Fibroblast of lung (primary cell): ENCODE measurements around the gene CINP. TPM values are rescaled to one million over a fixed set of nuclear protein-coding genes. Genes with fewer than 3 reads are reported as not detected.
A peak's percentile ranks its signal among the peaks of the same experiment; 100 is the strongest.

Experiments used
- DNase-seq, 2 donors: peaks; one replicate each; pipeline versions ENCODE4 v3.0.0 to v3.0.0-alpha.2; 2010; ENCODE audit warnings: low read depth in 2 of 2
- H2AFZ ChIP-seq: 2 replicates; pipeline ENCODE4 v1.5.1; 2012; ENCODE audit warnings: low read length, control low read depth, inconsistent platforms
- H3K27ac ChIP-seq: 2 replicates; pipeline ENCODE4 v1.5.1; 2011; ENCODE audit warnings: low read length, control low read depth; ENCODE audit not compliant: insufficient read depth
- H3K27me3 ChIP-seq: 2 replicates; pipeline ENCODE4 v1.5.1; 2011; ENCODE audit warnings: mild to moderate bottlenecking, low read length; ENCODE audit not compliant: control insufficient read depth, insufficient read depth
- H3K36me3 ChIP-seq: 2 replicates; pipeline ENCODE4 v1.5.1; 2011; ENCODE audit warnings: low read length; ENCODE audit not compliant: control insufficient read depth, insufficient read depth
- H3K4me1 ChIP-seq: 2 replicates; pipeline ENCODE4 v1.5.1; 2011; ENCODE audit warnings: low read length; ENCODE audit not compliant: control insufficient read depth, insufficient read depth; ENCODE audit errors: extremely low read depth
- H3K4me2 ChIP-seq: 2 replicates; pipeline ENCODE4 v1.5.1; 2011; ENCODE audit warnings: low read length, control low read depth; ENCODE audit not compliant: insufficient read depth; ENCODE audit errors: extremely low read depth
- H3K4me3 ChIP-seq, 4 experiments: fragments of 200-600 bp in 1 of 4; sonication (generic) in 1 of 4; replicated peaks in 1 of 4; 2 replicates each; pipeline ENCODE4 v1.5.1; 2011 to 2016; ENCODE audit warnings: low read length in 4 of 4, low read depth in 3 of 4, mild to moderate bottlenecking in 3 of 4, control low read depth in 2 of 4, inconsistent platforms in 1 of 4, mixed read lengths in 1 of 4; ENCODE audit not compliant: insufficient read depth in 1 of 4; ENCODE audit errors: control extremely low read depth in 1 of 4
- H3K79me2 ChIP-seq: 2 replicates; pipeline ENCODE4 v1.5.1; 2012; ENCODE audit warnings: mild to moderate bottlenecking, low read length, inconsistent platforms; ENCODE audit not compliant: control insufficient read depth, insufficient read depth
- H3K9ac ChIP-seq: 2 replicates; pipeline ENCODE4 v1.5.1; 2011; ENCODE audit warnings: mild to moderate bottlenecking, low read length, control low read depth; ENCODE audit not compliant: insufficient read depth
- H3K9me3 ChIP-seq: 2 replicates; pipeline ENCODE4 v1.5.1; 2012; ENCODE audit warnings: low read depth, low read length; ENCODE audit not compliant: control insufficient read depth, insufficient read depth
- H4K20me1 ChIP-seq: 2 replicates; pipeline ENCODE4 v1.5.1; 2011; ENCODE audit warnings: low read length; ENCODE audit not compliant: control insufficient read depth, insufficient read depth; ENCODE audit errors: extremely low read depth
- CTCF ChIP-seq, 2 donors: IDR thresholded peaks in 1 of 2; conservative IDR thresholded peaks in 1 of 2; 1 replicate in 1 of 2; 2 replicates in 1 of 2; pipeline ENCODE4 v1.5.1; 2011 to 2012; ENCODE audit warnings: low read length in 2 of 2, control low read depth in 1 of 2, inconsistent platforms in 1 of 2, low read depth in 1 of 2, mild to moderate bottlenecking in 1 of 2
- EZH2 ChIP-seq: IDR thresholded peaks from 2 replicates; pipeline ENCODE4 v1.5.1; 2012; ENCODE audit warnings: low read length, control low read depth, mild to moderate bottlenecking; ENCODE audit errors: missing control alignments
- polyA minus RNA-seq: library from RNA; depleted of rRNA, polyadenylated mRNA; stranded (reverse); fragments of >200 nt; gene quantifications from 2 replicates; pipeline ENCODE4 v1.2.3, GENCODE V29; 2011; ENCODE audit warnings: low replicate concordance
- polyA plus RNA-seq, 2 donors: library from polyadenylated mRNA; depleted of rRNA in 1 of 2; stranded (reverse) in 1 of 2; unstranded in 1 of 2; fragments of >200 nt; gene quantifications; 2 replicates each; pipeline ENCODE4 v1.2.1, GENCODE V29; 2011 to 2012; ENCODE audit warnings: missing spikeins in 1 of 2
- total RNA-seq: library from RNA; depleted of rRNA; stranded (reverse); fragments of >200 nt; gene quantifications from 2 replicates; pipeline ENCODE4 v1.2.1, GENCODE V29; 2014

The CINP gene
- total RNA-seq (41.6 and 42.8 TPM in 2 replicates), polyA plus RNA-seq (71.8 and 84.1 TPM in 2 replicates), polyA minus RNA-seq (19.1 and 39.8 TPM in 2 replicates)
- polyA plus RNA-seq (2012): 50.6 and 61.2 TPM in 2 replicates

GRCh38 chr14:102362545-102363181 lies at the start of gene CINP, which contains the start of gene TECPR2:
CINP (minus strand) TSS chr14:102362890; CDS start chr14:102362851, 39 bp downstream.
TECPR2 (plus strand) TSS chr14:102362941; CDS start chr14:102376722, 13,781 bp downstream.
- DNase-seq: peak; percentile 93 to 94
- Histone ChIP-seq H4K20me1 (no peaks in the 10 kb centered on the region), H3K4me1 (peaks cover 9% of the 10 kb centered on the region), H3K4me3 (peak within 1 kb of the TSS; percentile 88 to 98 (median 93)), H3K4me2 (peak within 1 kb of the TSS; percentile 96), H3K9ac (peak within 1 kb of the TSS; percentile 94), H3K27me3 (no peaks in the 10 kb centered on the region), H3K36me3 (peaks cover 3% of the 10 kb centered on the region), H2AFZ (peak within 1 kb of the TSS; percentile 89), H3K9me3 (no peaks in the 10 kb centered on the region), H3K79me2 (peaks cover 32% of the 10 kb centered on the region), H3K27ac (peak within 1 kb of the TSS; percentile 97)
- TF ChIP-seq CTCF (conservative IDR thresholded peaks at IDR 0.05 in 1 of 2, IDR thresholded peaks at IDR 0.05 in 1 of 2; ENCODE audit: low read depth in 1 of 2, low read length in 2 of 2) (no peak), EZH2 (no peak)

DNA sequence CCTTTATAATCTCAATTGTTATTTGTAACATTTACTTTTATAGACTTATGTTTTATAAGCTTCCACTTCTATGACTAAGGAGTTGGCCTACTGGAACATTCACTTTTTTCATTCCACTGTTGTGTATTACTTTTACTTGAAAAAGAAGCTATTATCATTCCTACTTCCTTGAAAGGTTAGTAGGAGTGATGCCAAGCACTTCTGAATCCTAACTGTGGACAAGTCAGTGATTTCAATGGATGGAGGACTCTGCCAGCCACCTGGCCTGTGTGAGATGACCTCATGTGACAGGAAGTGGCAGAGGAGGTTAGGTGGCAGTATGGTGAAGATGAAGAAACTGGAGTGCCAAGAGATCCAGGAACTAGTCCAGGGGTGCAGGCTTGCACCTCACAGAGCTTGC lies 46.0 kb upstream of the CINP start:
- no peak overlapping the region for H3K4me3 ChIP-seq
- H3K36me3 ChIP-seq: no peaks in the 10 kb centered on the region
- no peak overlapping the region for H3K27ac ChIP-seq
- H3K79me2 ChIP-seq: no peaks in the 10 kb centered on the region
- no peaks in the 10 kb centered on the region for H3K9me3 ChIP-seq
- H3K27me3 ChIP-seq: no peaks in the 10 kb centered on the region
- H2AFZ ChIP-seq: no peak overlapping the region
- H3K4me2 ChIP-seq: no peak overlapping the region
- TF ChIP-seq CTCF (conservative IDR thresholded peaks at IDR 0.05 in 1 of 2, IDR thresholded peaks at IDR 0.05 in 1 of 2; ENCODE audit: low read depth in 1 of 2, low read length in 2 of 2) (no peak), EZH2 (no peak)
- no peak overlapping the region for H3K9ac ChIP-seq
- no peak for DNase-seq
- H4K20me1 ChIP-seq: no peaks in the 10 kb centered on the region
- no peaks in the 10 kb centered on the region for H3K4me1 ChIP-seq

- Histone ChIP-seq H3K27me3 (no peaks in the 10 kb centered on the region), H3K9me3 (no peaks in the 10 kb centered on the region), H3K27ac (no peak overlapping the region), H3K36me3 (no peaks in the 10 kb centered on the region), H4K20me1 (no peaks in the 10 kb centered on the region), H3K4me2 (no peak overlapping the region), H2AFZ (no peak overlapping the region), H3K4me3 (no peak overlapping the region), H3K79me2 (no peaks in the 10 kb centered on the region), H3K4me1 (no peaks in the 10 kb centered on the region), H3K9ac (no peak overlapping the region)
- TF ChIP-seq EZH2 (no peak), CTCF (conservative IDR thresholded peaks at IDR 0.05 in 1 of 2, IDR thresholded peaks at IDR 0.05 in 1 of 2; ENCODE audit: low read depth in 1 of 2, low read length in 2 of 2) (no peak)
- DNase-seq: no peak
Observed at GRCh38 chr14:102407258-102407657, 44.6 kb upstream of the CINP start.
